Esophagus muscularis mucosa (tissue), 4 donors: Measurements from ENCODE around the gene CTIF.

Experiments
- EP300 ChIP-seq: sonication (generic); formaldehyde crosslinking; IDR thresholded peaks from one replicate; pipeline ENCODE4 v1.6.1; 2017; ENCODE audit warnings: antibody characterized with exemption
- POLR2A ChIP-seq: fragments of 450-650 bp; IDR thresholded peaks from one replicate; pipeline ENCODE4 v1.6.1; 2017; ENCODE audit warnings: antibody characterized with exemption, moderate library complexity, mild to moderate bottlenecking, low read depth
- POLR2AphosphoS5 ChIP-seq, 2 donors: sonication (generic); formaldehyde crosslinking; IDR thresholded peaks; one replicate each; pipeline ENCODE4 v1.6.1; 2017; ENCODE audit warnings: antibody characterized with exemption in 2 of 2
- TF ChIP-seq, protein P1 (sequence below), 3 experiments: fragments of 200-600 bp in 2 of 3; fragments of 450-650 bp in 1 of 3; sonication (generic) in 2 of 3; IDR thresholded peaks; one replicate each; pipeline ENCODE4 v1.5.1; 2017 to 2019; ENCODE audit warnings: antibody characterized with exemption in 3 of 3, mild to moderate bottlenecking in 2 of 3, moderate library complexity in 1 of 3

DNA sequence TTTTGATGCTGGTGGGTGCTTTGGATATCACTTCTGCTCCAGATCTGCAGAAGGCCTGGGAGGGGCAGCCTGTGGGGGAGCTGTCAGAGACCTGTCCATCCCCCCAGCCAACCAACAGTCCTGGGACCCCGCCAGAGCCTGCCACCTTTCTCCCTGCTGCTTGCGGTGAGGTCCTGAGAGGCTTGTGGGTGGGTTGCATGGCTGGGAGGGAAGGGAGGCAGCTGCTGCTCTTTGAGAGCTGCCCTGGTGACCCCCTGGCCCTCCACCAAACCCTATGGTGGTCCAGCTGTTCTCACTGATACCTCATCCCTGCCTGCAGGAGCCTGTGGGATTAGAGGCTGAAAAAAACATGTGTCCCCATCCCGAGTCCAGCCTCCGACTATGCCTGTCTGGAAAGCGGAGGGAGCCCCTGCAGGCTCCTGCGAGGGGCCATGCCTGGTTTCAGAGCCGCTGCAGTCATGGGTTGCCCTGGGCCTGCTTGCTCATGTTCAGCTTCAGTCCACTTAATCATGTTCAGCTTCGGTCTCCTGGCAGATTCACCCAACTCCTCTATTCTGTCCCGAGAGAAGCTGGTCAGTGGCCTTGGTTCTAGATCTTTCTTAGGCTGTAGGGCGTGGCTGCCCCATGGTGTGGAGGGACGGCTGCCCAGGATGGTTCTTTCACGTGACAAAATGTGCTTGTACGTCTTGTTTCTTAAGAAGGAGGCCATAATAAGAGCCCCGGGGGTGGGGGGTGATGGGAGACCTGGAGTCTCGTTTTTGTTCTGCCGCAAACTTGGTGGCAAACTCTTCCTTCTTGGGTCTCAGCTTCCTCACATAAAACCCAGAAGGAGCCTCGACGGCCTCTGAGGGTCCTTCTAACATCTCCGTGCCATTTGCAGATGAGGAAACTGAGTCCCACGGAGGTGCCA, 98.5 kb downstream of the CTIF start:
- TF ChIP-seq, protein P1, sequence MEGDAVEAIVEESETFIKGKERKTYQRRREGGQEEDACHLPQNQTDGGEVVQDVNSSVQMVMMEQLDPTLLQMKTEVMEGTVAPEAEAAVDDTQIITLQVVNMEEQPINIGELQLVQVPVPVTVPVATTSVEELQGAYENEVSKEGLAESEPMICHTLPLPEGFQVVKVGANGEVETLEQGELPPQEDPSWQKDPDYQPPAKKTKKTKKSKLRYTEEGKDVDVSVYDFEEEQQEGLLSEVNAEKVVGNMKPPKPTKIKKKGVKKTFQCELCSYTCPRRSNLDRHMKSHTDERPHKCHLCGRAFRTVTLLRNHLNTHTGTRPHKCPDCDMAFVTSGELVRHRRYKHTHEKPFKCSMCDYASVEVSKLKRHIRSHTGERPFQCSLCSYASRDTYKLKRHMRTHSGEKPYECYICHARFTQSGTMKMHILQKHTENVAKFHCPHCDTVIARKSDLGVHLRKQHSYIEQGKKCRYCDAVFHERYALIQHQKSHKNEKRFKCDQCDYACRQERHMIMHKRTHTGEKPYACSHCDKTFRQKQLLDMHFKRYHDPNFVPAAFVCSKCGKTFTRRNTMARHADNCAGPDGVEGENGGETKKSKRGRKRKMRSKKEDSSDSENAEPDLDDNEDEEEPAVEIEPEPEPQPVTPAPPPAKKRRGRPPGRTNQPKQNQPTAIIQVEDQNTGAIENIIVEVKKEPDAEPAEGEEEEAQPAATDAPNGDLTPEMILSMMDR (IDR thresholded peaks at IDR 0.05): no peak
- TF ChIP-seq POLR2A: no peak
- TF ChIP-seq POLR2AphosphoS5 (IDR thresholded peaks at IDR 0.05): no peak
- no peak for TF ChIP-seq EP300
